Hepatocyte (in vitro differentiated cells): ENCODE data around the gene PIK3CA.
"Not testable (repeated sequence)": the region's sequence is repeated elsewhere in the genome, so short reads cannot be mapped to it uniquely, and the experiment has no call there.

ENCODE experiments used
- EZH2 ChIP-seq: fragments of 200-600 bp; sonication (generic); IDR thresholded peaks from 2 replicates; pipeline ENCODE4 v1.6.1; 2016; ENCODE audit warnings: antibody characterized with exemption, mild to moderate bottlenecking, borderline replicate concordance
- EZH2phosphoT487 ChIP-seq: fragments of 200-600 bp; sonication (generic); IDR thresholded peaks from one replicate; pipeline ENCODE4 v1.6.1; 2018; ENCODE audit warnings: antibody characterized with exemption, mild to moderate bottlenecking, low read depth, moderate library complexity; ENCODE audit not compliant: unreplicated experiment, severe bottlenecking
- TF ChIP-seq, protein P1 (sequence below): fragments of 200-600 bp; sonication (generic); IDR thresholded peaks from 2 replicates; pipeline ENCODE4 v1.5.1; 2016; ENCODE audit warnings: antibody characterized with exemption, mild to moderate bottlenecking; ENCODE audit not compliant: poor library complexity

- TF ChIP-seq, protein P1, sequence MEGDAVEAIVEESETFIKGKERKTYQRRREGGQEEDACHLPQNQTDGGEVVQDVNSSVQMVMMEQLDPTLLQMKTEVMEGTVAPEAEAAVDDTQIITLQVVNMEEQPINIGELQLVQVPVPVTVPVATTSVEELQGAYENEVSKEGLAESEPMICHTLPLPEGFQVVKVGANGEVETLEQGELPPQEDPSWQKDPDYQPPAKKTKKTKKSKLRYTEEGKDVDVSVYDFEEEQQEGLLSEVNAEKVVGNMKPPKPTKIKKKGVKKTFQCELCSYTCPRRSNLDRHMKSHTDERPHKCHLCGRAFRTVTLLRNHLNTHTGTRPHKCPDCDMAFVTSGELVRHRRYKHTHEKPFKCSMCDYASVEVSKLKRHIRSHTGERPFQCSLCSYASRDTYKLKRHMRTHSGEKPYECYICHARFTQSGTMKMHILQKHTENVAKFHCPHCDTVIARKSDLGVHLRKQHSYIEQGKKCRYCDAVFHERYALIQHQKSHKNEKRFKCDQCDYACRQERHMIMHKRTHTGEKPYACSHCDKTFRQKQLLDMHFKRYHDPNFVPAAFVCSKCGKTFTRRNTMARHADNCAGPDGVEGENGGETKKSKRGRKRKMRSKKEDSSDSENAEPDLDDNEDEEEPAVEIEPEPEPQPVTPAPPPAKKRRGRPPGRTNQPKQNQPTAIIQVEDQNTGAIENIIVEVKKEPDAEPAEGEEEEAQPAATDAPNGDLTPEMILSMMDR: not testable (repeated sequence)
- TF ChIP-seq EZH2, EZH2phosphoT487: not testable (repeated sequence)
These were observed 112.0 kb downstream of the PIK3CA start for GRCh38 chr3:179259959-179260756.
